ENCODE measurements around the gene KRT79.
"Not testable (repeated sequence)": the region's sequence is repeated elsewhere in the genome, so short reads cannot be mapped to it uniquely, and the experiment has no call there.

The KRT79 gene

DNA sequence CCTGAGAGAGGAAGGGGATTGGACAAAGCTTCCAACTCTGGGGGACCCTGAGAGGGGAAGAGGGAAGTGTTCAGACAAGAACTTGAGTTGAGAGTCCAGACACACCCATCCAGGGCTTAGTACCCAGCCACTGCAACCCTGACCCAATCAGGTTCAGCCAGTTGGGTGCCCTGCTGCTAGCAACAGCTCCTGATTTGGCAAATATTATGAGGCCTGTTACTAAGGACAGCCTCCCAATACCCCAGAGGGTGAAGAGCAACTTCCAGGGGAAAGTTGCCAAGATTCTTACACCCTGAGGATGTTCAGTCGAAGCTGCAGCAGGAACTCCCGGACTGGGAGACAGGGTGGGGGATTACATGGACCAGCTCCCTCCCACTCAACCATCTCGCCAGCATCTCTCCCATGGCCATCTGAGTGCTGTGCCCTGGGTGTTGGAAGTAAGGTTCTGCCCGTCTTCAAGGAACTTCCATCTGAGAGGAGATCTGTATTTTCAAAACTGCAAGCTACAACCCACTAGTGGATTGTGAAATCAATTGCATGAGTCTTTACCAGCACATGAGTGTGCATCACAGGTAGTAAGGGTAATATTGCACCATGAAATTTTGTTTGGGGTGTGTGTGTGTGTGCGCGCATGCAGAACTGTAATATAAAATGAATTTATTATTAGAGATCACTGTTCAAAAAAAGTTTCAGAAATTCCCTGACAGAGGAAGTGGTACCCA is 26.2 kb upstream of the KRT79 start:
- DNase-seq = no peak

DNA sequence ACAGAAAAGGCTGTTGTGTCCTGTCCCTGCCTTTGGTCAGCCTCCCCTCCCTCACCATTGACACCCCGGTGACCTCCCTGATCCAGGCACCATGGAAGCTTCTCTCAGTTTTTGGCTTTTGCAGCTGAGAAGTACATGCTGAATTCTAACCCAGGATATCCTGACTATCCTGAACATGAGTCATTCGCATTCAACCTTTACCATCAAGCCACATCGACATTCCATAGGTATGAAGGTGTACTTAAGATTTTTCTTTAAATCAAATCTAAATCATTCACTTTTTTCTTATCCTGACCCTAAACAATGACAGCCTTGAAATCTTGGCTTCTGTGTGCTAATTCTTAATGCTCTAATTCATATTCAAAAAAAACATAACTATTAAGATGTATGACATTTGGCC is 23.4 kb upstream of the KRT79 start:
- DNase-seq = no peak

DNA sequence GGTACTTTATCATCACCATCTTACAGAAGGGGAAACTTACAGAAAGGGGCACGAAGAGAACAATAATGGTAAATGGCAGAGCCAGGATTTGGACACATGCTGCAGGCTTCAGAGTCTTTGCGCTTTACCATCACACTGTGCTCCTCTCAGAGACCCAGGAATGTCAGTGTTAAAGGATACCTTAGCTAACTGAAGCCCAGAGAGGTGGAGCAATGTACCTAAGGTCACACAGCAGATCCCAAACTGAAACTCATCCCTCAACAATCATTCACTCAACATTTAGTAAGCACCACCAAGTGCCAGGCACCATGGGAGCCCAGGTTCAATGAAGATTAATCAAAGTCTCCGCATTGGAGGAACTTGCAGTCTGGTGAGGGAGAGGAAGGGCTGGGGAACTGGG is 22.7 kb upstream of the KRT79 start:
- no peak for DNase-seq

GRCh38 chr12:52856077-52856476 is 22.0 kb upstream of the KRT79 start:
- DNase-seq = not testable (repeated sequence)

- DNase-seq = no peak
Observed at GRCh38 chr12:52851787-52852186, 17.7 kb upstream of the KRT79 start.

GRCh38 chr12:52850681-52851080 is 16.6 kb upstream of the KRT79 start:
- DNase-seq = no peak

DNA sequence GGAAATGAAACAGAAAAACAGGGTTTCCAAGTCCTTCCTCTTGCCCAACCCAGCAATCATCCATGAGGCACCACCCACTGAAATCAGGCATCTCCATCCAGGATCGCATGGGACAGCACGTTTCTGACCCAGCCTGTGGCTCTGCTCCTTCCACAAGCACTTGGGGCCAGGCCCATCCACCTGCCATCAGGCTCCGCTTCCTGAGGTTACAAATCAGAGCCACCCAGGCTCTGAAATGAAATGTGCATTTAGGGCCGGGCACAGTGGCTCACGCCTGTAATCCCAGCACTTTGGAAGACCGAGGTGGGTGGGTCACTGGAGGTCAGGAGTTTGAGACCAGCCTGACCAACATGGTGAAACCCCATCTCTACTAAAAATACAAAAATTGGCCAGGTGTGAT is 15.4 kb upstream of the KRT79 start:
- DNase-seq = no peak

- DNase-seq = no peak
Observed at GRCh38 chr12:52848661-52849255, 14.6 kb upstream of the KRT79 start, which contains the start of gene KRT78. TSS of gene KRT78 (minus strand) at chr12:52848994. CDS start at chr12:52848930, 64 bp downstream.

- DNase-seq = no peak
Observed at GRCh38 chr12:52847335-52848102, 13.4 kb upstream of the KRT79 start.

DNA sequence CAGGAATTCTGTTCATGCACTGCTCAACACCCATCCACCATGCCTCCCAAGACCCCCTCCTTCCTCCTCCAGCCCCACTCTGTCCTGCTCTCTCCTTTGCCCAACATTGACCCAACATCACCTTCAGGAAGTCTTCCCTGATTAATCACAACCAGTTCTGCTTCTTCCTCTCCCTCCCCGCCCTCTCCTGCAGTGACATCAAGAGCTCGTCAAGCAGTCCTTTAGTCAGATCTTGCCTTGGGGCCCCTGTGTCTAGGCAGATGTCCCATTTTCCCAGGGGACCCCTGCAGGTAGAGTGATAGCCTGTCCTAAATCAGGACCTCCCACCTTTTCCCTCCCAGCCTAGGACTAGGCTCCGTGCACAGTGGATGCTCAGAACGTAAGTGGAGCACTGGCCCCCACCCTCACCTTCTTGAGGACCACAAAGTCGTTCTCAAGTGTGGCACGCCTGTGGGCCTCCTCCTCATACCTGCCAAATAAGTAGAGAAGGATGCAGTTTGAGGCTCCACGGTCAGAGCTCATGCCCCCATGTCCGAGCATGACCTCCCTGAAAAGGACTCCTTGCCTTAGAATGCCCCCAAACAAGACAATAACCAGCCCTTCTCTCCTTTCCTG is 12.4 kb upstream of the KRT79 start:
- no peak for DNase-seq

DNA sequence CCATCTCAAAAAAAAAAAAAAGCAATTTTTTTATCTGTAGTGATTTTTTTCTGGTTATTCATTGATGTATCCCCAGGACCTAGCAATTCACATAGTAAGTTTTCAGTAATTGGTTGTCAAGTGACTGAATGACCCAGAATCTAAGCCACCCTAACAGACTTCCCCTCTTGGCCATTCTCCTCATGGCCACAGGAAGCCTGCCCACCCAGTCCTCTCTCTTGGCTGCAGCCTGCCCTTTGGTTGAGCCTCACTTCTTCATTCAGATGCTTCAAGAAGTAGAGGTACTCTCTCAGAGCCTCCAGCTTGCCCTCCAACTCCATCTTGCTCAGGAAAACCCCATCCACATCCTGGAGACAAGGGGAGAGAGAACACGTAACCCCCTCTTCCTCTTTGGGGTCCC is 11.8 kb upstream of the KRT79 start:
- no peak for DNase-seq

GRCh38 chr12:52844386-52844785 is 10.3 kb upstream of the KRT79 start:
- DNase-seq = no peak

GRCh38 chr12:52839436-52840105 is 5.5 kb upstream of the KRT79 start:
- no peak for DNase-seq

- no peak for DNase-seq
Observed at GRCh38 chr12:52838609-52839435, 4.7 kb upstream of the KRT79 start.

GRCh38 chr12:52837781-52838608 is 3.9 kb upstream of the KRT79 start:
- DNase-seq = no peak

- DNase-seq = no peak
Observed at GRCh38 chr12:52837413-52837741, 3.3 kb upstream of the KRT79 start.

DNA sequence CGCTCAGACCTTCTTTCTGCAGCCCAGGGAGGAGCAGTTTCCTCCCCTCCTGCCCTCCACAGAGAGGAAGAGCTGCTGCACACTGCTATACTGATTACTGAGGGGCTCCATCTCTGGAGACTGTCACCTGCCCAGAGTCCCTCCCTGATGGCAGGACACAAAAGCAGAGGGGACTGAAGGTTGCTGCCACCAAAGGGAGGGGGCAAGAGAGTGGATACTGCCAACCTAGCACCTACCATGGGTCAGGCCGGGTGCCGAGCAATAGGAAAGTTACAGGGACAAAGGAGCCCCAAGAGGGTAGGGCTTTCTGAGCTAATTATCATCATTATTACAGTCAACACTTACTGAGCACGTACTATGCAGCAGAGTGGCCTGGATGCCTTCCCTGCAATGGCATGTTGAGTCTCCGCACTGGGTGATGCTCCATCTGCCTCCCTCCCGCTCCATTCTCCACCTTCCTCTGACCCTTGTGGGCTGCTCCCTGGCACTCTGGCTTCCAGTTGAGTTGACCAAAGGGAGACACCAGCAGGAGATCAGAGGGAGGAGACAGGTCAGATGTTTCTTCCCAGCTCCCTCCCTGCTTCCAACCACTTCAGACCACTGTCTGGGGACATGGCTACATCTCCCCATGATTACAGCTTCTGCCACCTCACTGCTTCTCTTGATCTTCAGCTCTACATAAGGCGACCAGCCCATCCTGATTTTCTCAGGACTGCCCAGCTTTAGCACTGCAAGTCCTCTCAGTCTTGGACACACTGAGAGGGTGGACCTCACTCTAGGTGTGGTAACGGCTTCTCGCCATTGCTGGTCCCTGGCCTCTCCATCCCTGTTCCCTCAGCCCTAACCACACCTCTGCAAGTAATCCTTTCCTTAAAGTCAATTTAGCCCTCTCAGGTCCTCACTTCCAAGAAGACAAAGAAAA is 2.6 kb upstream of the KRT79 start:
- DNase-seq = no peak

GRCh38 chr12:52836042-52836466 is 1.9 kb upstream of the KRT79 start:
- no peak for DNase-seq

- no peak for DNase-seq
Observed at GRCh38 chr12:52835271-52836041, 1.3 kb upstream of the KRT79 start.

DNA sequence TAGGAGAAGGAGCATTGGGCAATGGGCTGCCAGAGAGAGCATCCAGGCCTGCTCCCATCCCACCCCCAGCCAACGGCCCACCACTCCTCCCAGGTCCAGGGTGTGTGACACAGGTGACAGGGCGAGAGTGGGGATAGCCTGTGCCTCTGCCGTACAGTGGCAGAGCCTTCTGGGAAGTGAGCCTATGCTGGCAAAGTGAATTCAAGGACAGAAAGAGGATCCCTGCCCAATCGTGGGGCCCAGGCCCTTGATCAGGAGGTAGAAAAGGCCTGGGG is 553 bp upstream of the KRT79 start:
- no peak for DNase-seq
